NCI-H187 treated with DMSO at 0.1 percent for 48 hours (cell line): ENCODE data around the gene SGIP1.
"Not testable (repeated sequence)": the region's sequence is repeated elsewhere in the genome, so short reads cannot be mapped to it uniquely, and the experiment has no call there.

Experiments
- DNase-seq: peaks from one replicate; lab custom pipeline; 2025; lab: John Stamatoyannopoulos, UW

SGIP1 gene

DNA sequence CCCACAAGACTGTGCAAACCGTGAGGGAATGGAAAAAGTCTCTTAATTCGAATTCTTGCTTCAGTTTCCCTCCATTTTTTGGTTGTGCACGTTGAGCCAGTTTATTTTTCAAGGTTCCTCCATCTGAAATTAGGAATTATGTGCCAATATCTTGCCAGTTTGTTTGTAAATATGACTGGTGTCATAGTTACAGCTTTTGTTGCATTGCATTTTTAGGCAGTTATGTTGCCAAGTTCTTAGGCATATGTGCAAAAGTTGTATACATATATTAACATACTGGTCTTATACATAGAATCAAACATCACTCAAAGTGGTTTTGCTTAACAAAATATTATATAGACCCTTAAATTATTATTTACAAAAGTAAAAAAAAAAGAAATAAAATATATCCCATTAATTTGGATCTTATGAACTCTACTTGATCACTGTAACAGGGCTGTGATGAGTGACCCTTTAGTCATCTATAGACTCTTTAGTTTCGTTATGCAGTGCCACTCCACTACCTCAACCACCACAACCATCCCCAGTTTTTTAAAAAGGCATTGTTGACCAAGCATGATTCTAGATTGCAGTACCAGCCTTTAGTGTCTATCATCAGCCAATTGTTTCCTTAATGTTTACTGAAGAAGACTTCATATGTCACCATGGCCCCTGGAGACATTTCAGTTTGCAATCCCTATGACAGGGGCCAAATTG, 197.4 kb downstream of the SGIP1 start:
- no peak for DNase-seq

DNA sequence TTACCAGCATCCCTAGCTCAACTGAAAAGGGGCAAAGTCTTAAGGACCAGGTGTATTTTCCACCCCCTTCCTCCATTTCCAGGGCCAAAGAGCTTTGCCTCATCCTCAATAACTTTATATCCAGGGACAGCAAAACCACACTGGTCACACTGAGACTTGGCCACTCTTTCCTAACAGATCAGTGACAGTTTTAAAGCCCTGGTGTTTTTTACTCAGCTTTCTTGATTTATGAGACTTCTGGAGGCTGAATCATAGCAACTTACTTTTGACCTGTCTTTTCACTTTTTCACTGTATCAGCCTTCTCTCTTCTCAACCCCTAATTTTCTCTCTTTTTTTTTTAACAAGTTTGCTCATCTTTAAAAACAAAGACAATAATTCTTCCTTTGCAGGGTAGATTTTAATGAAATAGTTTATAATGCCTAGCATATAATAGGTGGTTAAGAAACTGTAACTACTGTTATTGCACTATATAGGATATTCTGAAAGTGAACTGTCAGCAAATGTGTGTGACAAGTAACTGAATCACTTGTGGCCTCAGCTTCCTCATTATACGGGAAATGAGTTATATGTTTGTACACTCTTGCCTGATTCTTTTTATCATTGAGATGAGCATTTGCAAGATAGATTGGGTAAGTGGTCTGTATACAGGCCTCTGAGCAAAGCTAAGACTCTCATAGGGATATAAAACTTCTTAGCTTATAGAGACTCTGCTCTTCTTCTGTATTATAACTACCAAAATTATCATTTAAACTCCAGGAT, 198.6 kb downstream of the SGIP1 start:
- DNase-seq: no peak

DNA sequence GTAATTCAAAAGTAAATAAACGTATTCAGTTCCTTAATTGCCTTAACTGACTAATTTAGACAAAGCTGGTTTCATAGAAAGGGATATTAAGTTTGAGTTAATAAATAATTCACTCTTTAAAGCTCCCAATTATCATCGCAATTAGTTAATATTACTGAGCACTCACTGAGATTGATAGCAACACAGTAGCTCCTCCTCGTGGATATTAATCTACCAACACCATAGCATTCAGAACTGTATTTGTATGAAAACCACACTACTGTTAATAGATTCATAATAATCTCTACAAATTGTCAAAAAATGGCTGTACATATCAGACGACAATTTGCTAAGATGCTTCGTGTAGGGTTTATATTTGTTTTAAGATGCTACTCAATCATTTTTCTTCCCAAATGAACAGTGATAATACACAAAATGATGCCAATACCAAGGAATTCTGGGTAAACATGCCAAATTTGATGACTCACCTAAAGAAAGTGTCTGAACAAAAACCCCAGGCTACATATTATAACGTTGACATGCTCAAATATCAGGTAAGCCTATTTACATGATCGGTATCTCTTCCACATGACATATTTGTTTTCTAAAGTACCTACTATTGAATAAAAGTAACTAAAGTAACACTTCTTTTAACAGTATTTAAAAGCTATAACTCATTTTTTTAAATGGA, 199.5 kb downstream of the SGIP1 start:
- no peak for DNase-seq

DNA sequence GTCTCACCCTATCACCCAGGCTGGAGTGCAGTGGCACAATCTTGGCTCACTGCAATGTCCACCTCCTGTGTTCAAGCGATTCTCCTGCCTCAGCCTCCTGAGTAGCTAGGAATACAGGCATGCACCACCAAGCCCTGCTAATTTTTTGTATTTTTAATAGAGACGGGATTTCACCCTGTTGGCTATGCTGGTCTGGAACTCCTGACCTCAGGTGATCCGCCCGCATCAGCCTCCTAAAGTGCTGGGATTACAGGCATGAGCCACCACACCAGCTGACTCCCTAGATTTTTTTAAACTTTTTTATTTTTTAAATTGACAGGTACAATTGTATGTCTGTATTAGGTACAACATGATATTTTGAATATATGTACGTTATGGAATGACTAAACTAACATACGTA, 200.6 kb downstream of the SGIP1 start:
- DNase-seq: not testable (repeated sequence)

DNA sequence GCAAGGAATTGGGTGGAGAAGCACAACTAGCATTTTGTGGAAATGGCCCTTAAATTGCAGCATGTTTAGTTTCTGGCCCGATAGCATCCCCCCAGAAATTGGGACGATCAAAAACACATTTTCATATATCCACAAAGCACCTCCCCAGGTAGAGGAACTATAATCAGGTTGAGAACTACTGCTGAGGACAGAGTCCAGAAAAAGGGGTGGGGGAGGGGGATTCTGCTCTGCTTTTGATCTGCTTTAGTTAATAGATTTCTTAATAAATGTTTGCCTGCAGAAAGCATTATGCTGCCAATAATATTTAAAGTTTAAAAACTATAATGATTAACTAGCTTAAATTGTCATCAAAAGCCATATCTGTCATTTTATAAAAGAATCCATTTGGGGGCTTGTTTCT, 203.9 kb downstream of the SGIP1 start:
- no peak for DNase-seq

DNA sequence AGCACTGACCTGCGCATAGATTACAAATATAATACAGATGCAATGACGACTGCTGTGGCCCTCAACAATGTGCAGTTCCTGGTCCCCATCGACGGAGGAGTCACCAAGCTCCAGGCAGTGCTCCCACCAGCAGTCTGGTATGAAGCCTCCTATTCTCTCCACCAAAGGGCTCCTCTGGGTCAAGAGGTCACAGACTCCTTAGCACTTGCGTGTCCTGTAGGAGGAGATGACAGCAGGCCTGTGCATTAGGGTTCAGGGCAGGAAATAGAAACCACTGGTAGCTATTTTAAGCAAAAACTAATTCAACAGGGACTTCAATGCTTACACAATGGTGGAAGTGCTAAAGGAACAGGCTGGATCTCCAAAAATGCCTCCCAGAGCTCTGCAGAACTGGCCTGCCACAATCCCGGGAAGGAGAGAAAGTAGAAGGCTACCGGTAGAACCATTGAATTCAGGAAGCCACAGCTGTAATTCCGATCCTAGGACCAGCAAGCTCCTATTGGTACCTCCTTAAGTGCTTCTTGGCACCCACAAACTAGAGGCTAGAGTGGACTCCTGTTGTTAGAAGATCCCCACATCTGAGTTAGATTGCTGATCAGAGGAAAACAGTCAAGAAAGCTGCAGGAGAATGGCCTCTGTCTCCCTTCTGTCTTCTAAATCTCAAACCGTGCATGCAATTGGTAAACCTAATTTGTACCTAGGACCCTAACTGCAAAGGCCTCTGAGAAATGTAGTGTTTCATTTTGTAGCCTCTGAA, 205.6 kb downstream of the SGIP1 start:
- DNase-seq: no peak

DNA sequence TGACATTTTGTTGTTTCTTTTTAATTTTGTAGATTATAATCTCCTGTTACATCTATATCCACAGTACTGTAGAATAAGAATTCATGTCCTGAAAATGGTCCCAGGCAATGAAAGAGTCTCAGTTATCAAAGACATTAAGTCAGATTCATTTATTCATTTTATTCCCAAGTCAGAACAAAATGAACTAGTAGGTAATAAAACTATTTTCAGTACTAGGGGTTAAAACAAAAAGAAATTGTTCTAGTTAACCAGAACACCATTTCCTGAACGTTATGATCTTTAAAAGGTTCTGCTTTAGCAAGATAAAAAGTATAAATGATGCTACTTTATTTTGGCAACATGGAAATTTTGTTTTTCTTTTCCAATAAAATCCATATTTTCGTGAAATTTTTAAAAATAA, 211.5 kb downstream of the SGIP1 start:
- DNase-seq: no peak

DNA sequence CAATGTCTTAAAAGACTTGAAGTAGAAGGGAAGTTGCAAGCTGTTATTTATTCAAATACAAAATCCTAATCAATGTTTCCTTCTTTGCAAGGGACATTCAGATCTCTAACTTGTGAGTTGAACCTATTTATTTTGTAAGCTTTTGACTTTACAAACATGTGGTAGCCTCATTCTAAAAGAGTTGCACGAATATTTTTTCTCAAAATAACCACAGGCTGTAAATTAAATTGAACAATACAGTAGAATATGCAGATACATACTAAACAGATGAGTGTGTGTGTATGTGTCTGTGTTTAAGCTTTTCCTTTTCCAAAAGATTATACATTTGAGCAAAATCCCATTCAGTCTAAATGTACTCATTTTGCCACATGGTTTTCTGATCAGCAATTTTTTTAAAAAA, 213.5 kb downstream of the SGIP1 start:
- DNase-seq: no peak

DNA sequence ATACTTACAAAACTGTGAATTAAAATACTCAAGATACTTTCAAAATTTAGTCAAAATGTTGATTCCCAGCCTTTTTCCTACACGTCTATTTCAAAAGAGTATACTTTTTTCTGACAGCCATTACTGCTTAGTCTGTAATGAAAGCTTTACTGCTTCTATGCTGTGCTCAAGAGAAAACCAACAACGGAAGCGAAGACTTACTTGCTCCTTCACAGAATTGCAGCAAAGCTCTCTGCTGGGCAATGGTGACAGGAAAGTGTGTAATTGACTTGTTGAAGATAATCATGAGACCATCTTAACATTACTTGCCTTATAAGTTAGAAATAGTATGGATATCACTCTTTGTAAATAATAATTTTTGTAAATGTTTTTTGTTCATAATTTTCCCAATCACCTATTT, 216.6 kb downstream of the SGIP1 start:
- DNase-seq: no peak

DNA sequence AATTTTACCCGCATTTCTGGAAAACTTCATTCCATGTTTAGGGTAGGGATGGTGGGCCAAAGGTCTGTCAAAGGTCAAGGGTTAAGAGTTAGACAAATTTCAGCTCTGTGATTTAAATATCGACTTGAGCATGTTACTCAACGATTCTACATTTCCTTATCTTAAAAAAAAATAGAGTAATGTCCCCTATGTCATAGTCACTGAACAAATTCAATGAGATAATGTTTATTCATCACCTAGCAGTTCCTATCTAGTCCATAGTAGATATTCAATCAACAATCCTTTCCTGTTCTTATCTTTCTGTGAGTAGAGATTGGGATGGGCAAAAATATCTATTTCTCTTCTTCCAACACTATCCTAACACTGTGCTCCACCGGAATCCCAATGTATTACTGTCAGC, 217.2 kb downstream of the SGIP1 start:
- no peak for DNase-seq

DNA sequence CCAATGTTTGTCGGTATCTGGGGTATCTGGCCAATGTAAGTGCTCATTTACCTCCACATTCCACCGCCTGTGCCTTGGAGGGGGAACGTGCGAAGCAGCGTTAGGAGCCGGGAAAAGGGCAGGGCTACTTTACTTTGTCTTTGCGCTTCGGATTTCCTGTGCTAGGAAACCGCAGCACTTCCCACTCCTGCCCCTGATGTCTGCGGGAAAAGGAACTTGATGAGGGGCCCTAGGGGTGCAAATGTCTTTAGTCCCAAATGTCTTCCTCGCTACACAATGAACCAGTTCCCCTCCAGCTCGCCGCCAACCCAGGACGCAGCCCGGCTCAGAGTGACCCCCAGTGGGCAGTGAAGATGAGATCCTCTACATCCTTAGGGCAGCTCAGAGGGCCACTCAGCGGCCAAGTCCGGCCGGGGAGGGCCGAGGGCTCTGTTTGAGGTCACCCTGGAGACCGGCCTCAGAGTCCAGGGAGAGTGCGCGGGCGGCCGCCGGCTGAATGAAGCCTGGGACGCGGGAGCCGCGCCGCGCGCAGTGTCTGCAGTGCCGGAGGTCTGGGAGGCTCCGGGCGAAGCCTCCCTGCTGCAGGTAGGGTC, 218.1 kb downstream of the SGIP1 start, which contains the start of gene DYNLT5:
TSS of gene DYNLT5 (plus strand) at position 460 of the 593 bp plus-strand sequence. CDS start 2,200 bp downstream, outside the sequence.
- DNase-seq: no peak

DNA sequence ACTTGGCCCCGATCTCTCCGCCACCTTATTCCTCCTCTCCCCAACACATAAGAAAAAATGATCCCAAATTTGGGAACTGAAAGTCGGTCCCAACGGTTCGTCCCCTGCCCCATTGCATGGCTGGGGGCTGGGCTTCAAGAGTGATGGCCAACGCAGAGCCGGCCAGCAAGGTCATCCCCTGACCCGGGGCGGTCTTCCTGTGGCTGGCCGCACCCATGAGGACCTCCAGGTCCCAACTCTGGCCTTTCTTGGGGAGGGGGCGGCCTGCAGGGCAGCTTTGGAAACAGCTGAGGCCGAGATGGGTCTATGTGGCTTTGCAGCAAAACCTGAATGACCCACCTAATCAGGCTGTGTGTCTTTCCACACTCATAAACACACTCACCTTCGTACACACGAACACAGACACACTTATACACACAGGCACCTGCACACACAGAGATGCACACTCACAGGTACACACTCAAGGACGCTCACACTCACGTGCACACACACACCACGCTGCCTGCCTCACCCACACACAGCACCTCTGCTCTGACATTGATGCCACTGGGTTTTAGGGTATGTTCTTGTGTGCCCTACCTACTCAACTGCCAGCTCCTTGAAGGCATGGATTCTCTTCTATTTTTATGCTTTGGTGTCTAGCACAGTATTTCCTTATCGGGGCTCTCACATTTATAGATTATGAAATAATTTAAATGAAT, 218.9 kb downstream of the SGIP1 start:
- DNase-seq: no peak

DNA sequence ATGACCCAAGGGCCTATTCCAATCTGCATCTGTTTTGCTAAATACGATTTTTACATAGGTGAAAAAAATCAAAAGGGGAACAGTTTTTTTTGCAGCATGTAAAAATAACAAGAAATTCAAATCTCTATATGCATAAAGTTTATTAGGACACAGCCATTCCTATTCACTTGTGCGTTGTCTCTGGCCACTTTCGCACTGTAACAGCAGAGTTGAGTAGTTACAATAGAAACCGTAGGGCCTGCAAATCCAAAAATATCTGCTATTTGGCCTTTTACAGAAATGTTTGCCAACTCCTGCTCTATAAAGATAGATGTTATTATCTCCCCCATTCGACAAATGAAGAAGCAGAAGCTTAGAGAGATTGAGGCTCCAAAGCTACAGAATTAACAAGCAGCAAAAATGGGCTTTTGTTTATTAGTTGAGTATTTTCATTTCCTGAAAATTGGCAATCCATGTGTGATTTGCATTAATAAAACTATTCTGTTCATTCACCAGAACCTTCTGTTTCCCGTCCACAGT, 223.8 kb downstream of the SGIP1 start:
- no peak for DNase-seq

DNA sequence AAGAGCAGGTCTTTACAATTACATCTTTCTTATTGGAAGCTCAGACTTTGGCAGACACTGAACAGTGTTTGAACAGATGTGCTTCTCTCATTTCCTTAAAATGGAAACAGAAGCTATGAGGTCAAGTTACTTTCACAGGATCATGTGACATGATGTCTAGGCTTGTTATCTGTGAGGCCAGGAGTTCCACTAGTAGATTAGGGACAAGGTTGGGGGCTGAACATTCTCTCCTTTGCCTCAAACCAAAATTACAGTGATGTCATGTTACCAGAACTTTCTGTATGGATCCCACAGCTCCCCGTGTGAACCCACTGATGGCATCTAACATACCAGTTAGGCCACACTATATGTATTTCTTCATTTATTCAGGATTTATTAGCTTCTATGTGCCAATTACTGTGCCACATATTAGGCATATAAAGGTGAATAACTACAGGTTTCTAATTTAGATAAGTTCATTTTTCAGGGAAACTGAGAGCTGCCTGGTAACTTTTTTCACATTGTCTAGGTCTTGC, 224.3 kb downstream of the SGIP1 start:
- DNase-seq: no peak

DNA sequence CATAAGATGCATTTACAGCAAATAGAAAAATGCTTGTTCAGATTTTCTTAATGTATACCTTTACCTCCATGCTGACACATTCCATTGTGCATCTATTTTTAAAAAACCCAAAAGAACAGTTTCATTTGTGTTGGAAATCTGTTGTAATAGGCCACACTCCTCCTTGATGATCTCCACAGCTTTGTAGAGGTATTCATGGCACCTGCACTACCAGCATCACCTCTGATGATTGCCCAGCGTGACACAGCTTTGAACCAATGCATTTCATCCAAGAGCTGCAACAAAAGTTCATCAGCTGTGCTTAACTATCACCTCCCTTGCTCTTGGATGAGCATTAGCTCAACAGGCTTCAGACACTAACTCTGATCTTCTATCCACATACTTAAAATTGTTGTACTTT, 226.6 kb downstream of the SGIP1 start:
- DNase-seq: no peak

DNA sequence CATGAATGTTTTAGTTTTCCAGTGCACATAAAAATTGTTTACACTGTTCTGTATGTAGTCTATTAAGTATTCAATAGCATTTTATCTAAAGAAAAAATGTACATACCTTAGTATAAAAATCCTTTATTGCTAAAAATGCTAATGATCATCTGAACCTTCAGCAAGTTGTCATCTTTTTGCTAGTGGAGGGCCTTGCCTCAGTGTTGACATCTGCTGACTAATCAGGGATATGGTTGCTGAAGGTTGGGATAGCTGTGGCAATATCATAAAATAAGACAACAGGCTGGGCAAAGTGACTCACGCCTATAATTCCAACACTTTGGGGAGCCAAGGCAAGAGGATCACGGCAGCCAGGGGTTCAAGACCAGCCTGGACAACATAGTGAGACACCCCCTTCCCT, 227.3 kb downstream of the SGIP1 start:
- no peak for DNase-seq

DNA sequence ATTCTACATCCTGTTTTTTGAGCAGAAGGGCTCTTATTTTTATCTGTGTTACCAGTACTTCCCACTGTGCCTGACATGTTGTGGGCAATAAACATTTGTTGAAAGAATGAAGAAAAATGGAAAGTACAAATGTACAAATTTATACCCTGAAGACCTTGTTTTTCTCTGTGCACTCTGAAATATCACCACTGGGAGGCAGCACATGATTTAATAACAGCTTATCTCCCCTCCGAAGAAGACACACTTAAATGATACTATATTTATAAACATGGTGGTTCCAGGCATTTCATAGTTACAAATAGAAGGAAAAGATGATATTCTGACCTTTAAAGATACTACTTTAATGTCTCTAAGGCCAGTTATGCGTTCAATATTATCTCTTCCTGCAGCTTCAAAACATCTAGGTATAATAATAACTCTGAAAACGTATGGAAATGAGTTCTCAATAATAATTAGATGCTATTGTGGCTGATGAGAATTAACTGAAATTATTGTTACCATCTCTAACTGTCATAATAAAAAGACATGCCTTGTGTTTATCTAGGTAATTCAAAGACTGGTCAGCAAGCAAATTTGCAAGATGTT, 231.1 kb downstream of the SGIP1 start:
- peak; percentile 36 for DNase-seq

DNA sequence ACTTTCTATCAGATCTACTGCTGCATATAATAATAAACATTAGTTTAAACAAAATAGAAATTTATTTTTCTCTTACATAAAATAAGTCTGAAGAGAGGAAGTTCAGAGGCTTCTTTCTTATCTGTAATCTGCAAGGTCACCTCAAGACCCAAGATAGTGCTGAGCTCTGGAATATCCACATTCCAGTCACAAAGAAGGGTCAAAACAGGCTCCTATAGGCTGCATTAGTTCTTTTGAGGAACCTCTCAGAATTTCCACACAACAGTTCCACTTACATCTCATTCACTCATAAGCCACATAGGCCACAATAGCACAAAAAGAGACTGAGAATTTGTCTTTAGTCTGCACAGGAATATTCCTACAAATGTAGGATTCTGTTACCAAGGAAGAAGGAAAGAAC, 233.7 kb downstream of the SGIP1 start:
- DNase-seq: no peak

DNA sequence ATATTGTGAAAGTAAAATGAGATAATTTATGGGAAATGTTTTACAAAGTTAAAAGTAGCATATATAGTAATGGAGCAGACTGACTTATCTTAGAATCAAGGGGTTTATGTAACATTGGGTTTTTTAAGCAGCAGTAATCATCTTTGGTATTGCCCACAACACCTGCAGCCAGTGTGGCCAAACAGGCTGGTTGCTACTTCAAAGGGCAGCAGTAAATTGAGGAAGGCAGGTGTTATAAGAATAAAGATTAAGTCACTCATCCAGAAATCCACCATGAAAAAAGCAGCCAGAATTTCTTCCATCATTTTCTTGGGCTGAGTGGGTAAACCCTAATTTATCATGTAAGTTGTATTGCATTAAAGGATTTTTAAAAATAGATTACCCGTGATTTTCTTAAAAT, 235.0 kb downstream of the SGIP1 start:
- DNase-seq: no peak

DNA sequence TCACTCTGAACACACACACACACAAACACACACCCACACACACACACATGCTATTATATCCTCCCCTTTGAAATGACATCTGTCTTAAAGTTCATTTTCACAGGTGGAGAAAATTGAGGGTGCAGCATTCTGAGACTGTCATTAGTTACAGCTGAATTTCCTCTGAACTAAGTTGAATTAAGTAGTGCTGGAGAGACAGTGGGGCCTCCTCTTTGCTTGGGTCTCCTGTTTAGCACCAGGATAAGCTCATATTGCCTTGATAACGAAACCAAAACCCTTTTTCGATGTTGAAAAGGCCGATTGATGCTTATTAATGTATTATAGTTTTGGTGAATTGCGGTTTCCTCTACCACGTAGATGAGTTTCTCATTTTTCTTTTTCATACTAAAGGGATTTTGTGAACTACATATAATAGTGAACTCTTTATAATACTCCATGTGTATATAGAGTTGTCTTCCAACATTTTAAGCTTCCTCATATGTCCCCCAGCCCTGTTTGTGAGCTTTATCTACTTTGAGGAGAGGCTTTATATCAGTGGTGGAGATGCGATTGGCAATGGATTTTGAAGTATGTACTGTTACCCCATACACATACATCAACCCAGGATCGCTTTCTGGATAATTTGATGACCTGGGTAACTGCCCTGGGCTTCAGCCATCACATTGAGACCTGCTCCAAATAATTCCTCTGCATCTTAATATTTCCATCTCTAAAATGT, 235.7 kb downstream of the SGIP1 start:
- DNase-seq: no peak
